G401 (cell line): ENCODE measurements around the gene SHMT1. TPM values are rescaled to one million over a fixed set of nuclear protein-coding genes. Genes with fewer than 3 reads are reported as not detected.
"Not testable (repeated sequence)": the region's sequence is repeated elsewhere in the genome, so short reads cannot be mapped to it uniquely, and the experiment has no call there.

Source experiments
- DNase-seq: peaks from one replicate; pipeline ENCODE4 v3.0.0-alpha.2; 2015; ENCODE audit warnings: low spot score
- in situ Hi-C: cut with HindIII; loops from 2 replicates; pipeline ENCODE4 v1.10.0; 2016; ENCODE audit warnings: low sequenced_read_pairs, mixed read lengths
- total RNA-seq: library from RNA; depleted of rRNA; stranded (reverse); fragments of >200 nt; shearing (Covaris generic); gene quantifications from 2 replicates; pipeline ENCODE4 v1.2.3, GENCODE V29; 2014

Gene SHMT1
- total RNA-seq, 1 experiment from 2014 or later: 81.5 TPM

GRCh38 chr17:18379246-18380146 is 16.1 kb upstream of the SHMT1 start:
- DNase-seq: no peak
- in situ Hi-C loops: no loop called here

GRCh38 chr17:18378614-18379013 is 15.3 kb upstream of the SHMT1 start:
- in situ Hi-C loops, DNase-seq: not testable (repeated sequence)

- in situ Hi-C loops: no loop called here
- DNase-seq: no peak
Observed at GRCh38 chr17:18378205-18378505, 14.8 kb upstream of the SHMT1 start.

- in situ Hi-C loops: no loop called here
- DNase-seq: no peak
Observed at GRCh38 chr17:18377437-18378204, 14.3 kb upstream of the SHMT1 start, which contains the start of gene EVPLL. TSS of gene EVPLL (plus strand) at chr17:18377778. CDS start at chr17:18380938, 3,160 bp downstream.

- in situ Hi-C loops: no loop called here
- no peak for DNase-seq
Observed at GRCh38 chr17:18374216-18374615, 10.9 kb upstream of the SHMT1 start.

GRCh38 chr17:18373181-18373580 is 9.8 kb upstream of the SHMT1 start:
- in situ Hi-C loops: not testable (repeated sequence)

GRCh38 chr17:18371455-18371854 is 8.1 kb upstream of the SHMT1 start:
- DNase-seq: no peak
- in situ Hi-C loops: no loop called here

More at GRCh38 chr17:18373181-18373580, 9.8 kb upstream of the SHMT1 start:
- not testable (repeated sequence) for DNase-seq

- in situ Hi-C loops: no loop called here
Observed at GRCh38 chr17:18370761-18371160, 7.4 kb upstream of the SHMT1 start.

GRCh38 chr17:18368946-18369345 is 5.6 kb upstream of the SHMT1 start:
- DNase-seq: no peak
- in situ Hi-C loops: no loop called here

More at GRCh38 chr17:18370761-18371160, 7.4 kb upstream of the SHMT1 start:
- no peak for DNase-seq

- in situ Hi-C loops: no loop called here
- no peak for DNase-seq
Observed at GRCh38 chr17:18364166-18364565, 816 bp upstream of the SHMT1 start.

GRCh38 chr17:18362698-18363100 is 651 bp downstream of the SHMT1 start:
- DNase-seq: peak; percentile 66
- in situ Hi-C loops: no loop called here

- in situ Hi-C loops: no loop called here
- peak; percentile 17 for DNase-seq
Observed at GRCh38 chr17:18361837-18362697, 1.3 kb downstream of the SHMT1 start.

GRCh38 chr17:18360518-18360917 is 2.8 kb downstream of the SHMT1 start:
- in situ Hi-C loops: no loop called here

GRCh38 chr17:18356624-18357023 is 6.7 kb downstream of the SHMT1 start:
- DNase-seq: peak; percentile 27
- in situ Hi-C loops: no loop called here

More at GRCh38 chr17:18360518-18360917, 2.8 kb downstream of the SHMT1 start:
- no peak for DNase-seq

- in situ Hi-C loops: no loop called here
- no peak for DNase-seq
Observed at GRCh38 chr17:18353541-18353940, 9.8 kb downstream of the SHMT1 start.

GRCh38 chr17:18344021-18344420 is 19.3 kb downstream of the SHMT1 start:
- no peak for DNase-seq
- in situ Hi-C loops: no loop called here

GRCh38 chr17:18339933-18340332 is 23.4 kb downstream of the SHMT1 start:
- no peak for DNase-seq

GRCh38 chr17:18338158-18338557 is 25.2 kb downstream of the SHMT1 start:
- in situ Hi-C loops, DNase-seq: not testable (repeated sequence)

More at GRCh38 chr17:18339933-18340332, 23.4 kb downstream of the SHMT1 start:
- in situ Hi-C loops: no loop called here

GRCh38 chr17:18332909-18333489 is 30.4 kb downstream of the SHMT1 start:
- in situ Hi-C loops: no loop called here
- no peak for DNase-seq
